Measurements from ENCODE around the gene CASTOR2.

DNA sequence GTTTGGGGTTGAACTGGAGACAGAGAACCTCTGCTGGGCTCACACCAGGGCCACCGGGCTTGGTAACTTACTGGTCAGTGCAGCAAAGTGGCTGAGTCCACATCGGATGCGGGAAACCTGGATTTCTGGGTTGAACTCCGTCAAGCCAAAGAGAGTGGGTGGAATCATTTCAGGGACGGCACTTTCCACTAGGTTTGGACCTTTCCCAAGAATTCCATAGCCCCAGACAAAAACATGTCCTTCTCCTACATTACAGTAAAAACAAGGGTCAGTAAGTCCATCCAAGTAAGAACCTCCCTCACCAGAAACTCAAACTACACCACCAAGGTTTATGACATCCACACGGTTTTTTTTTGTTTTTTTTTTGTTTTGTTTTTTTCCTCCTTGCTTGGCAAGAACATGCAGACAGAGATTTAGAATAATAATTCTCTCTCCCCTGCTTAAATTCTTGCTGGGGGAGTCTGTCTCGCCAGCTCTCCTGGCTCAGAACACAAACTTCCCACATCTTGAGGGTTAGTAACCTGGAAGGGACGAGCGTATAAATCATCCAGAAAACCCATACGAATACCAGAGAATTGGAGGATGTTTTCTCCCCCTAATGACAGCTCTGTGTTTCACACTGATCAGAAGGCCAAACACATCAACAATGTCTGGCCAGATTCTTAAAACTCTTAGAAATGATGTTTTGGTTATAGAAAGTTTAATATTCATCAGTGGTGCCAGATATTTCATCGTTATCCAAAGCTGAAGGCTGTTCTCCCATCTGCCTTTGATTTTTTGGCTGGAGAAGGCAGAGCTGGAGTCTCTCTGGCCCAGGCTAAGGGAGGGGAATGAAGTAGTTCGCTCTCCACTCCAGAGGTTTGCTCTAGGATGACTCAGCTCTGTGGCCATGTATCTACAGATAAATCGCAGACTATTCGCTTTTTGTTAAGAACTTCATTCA is 91.6 kb downstream of the CASTOR2 start:
- no peak for TF ChIP-seq EZH2 (IDR thresholded peaks at IDR 0.05; ENCODE audit: borderline replicate concordance, low read length)
- TF ChIP-seq, protein P1, sequence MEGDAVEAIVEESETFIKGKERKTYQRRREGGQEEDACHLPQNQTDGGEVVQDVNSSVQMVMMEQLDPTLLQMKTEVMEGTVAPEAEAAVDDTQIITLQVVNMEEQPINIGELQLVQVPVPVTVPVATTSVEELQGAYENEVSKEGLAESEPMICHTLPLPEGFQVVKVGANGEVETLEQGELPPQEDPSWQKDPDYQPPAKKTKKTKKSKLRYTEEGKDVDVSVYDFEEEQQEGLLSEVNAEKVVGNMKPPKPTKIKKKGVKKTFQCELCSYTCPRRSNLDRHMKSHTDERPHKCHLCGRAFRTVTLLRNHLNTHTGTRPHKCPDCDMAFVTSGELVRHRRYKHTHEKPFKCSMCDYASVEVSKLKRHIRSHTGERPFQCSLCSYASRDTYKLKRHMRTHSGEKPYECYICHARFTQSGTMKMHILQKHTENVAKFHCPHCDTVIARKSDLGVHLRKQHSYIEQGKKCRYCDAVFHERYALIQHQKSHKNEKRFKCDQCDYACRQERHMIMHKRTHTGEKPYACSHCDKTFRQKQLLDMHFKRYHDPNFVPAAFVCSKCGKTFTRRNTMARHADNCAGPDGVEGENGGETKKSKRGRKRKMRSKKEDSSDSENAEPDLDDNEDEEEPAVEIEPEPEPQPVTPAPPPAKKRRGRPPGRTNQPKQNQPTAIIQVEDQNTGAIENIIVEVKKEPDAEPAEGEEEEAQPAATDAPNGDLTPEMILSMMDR (conservative IDR thresholded peaks at IDR 0.05 in 1 of 2, IDR thresholded peaks at IDR 0.05 in 1 of 2; ENCODE audit: extremely low read depth in 1 of 2, insufficient read depth in 1 of 2, low read depth in 1 of 2, low read length in 2 of 2): no peak
